Neural cell (in vitro differentiated cells): ENCODE results near the gene MTHFD1L.

Experiments used
- CTCF ChIP-seq: fragments of 450-650 bp; IDR thresholded peaks from 2 replicates; pipeline ENCODE4 v1.5.1; 2014; ENCODE audit warnings: antibody characterized with exemption, mild to moderate bottlenecking, moderate library complexity; ENCODE audit not compliant: poor library complexity, severe bottlenecking
- EP300 ChIP-seq: fragments of 450-650 bp; conservative IDR thresholded peaks from 2 replicates; pipeline ENCODE4 v1.6.1; 2014; ENCODE audit warnings: antibody characterized with exemption, mild to moderate bottlenecking, moderate library complexity; ENCODE audit not compliant: poor library complexity, severe bottlenecking
- EZH2 ChIP-seq: fragments of 200-600, 300-800 bp; shearing (Covaris generic), sonication (generic); IDR thresholded peaks from 2 replicates; pipeline ENCODE4 v1.6.1; 2014; ENCODE audit warnings: antibody characterized with exemption, low read length, borderline replicate concordance, mild to moderate bottlenecking; ENCODE audit not compliant: insufficient read depth, poor library complexity, severe bottlenecking
- MXI1 ChIP-seq: fragments of 450-650 bp; conservative IDR thresholded peaks from 2 replicates; pipeline ENCODE4 v1.6.1; 2014; ENCODE audit warnings: antibody characterized with exemption, mild to moderate bottlenecking; ENCODE audit not compliant: poor library complexity, severe bottlenecking
- POLR2AphosphoS5 ChIP-seq: IDR thresholded peaks from 2 replicates; pipeline ENCODE4 v1.6.1; 2012
- RAD21 ChIP-seq: fragments of 450-650 bp; conservative IDR thresholded peaks from 2 replicates; pipeline ENCODE4 v1.6.1; 2014; ENCODE audit warnings: antibody characterized with exemption, mild to moderate bottlenecking, moderate library complexity
- REST ChIP-seq: IDR thresholded peaks from 2 replicates; pipeline ENCODE4 v1.6.1; 2012; ENCODE audit warnings: borderline replicate concordance
- TAF1 ChIP-seq: IDR thresholded peaks from 2 replicates; pipeline ENCODE4 v1.6.1; 2012; ENCODE audit warnings: low read depth

- TF ChIP-seq CTCF (no peak), EP300 (no peak), POLR2AphosphoS5 (no peak), MXI1 (no peak), RAD21 (no peak), EZH2 (no peak), REST (no peak), TAF1 (no peak)
These were observed 13.1 kb downstream of the MTHFD1L start for GRCh38 chr6:150878347-150879213.
